Adrenal gland (tissue), 12 donors: Measurements from ENCODE around the gene DMD. TPM values are rescaled to one million over a fixed set of nuclear protein-coding genes. Genes with fewer than 3 reads are reported as not detected.

ENCODE experiments used
- DNase-seq, 7 donors: peaks; one replicate each; pipeline ENCODE4 v3.0.0-alpha.2; 2019 to 2020
- H3K27ac ChIP-seq, 5 donors: fragments of 200-600 bp; sonication (generic) in 4 of 5; 1 replicate in 3 of 5; 2 replicates in 2 of 5; pipeline versions ENCODE4 v1.5.1 to v1.8.0; 2016 to 2020; ENCODE audit warnings: mild to moderate bottlenecking in 1 of 5
- H3K27me3 ChIP-seq: fragments of 200-600 bp; 2 replicates; pipeline ENCODE4 v1.8.0; 2021
- H3K36me3 ChIP-seq, 2 donors: fragments of 200-600 bp; replicated peaks in 1 of 2; 1 replicate in 1 of 2; 2 replicates in 1 of 2; pipeline versions ENCODE4 v1.5.1 to v1.8.0; 2018 to 2022
- H3K4me1 ChIP-seq, 2 donors: fragments of 200-600 bp; replicated peaks in 1 of 2; 1 replicate in 1 of 2; 2 replicates in 1 of 2; pipeline versions ENCODE4 v1.5.1 to v1.8.0; 2018 to 2021
- H3K4me3 ChIP-seq, 4 donors: fragments of 200-600 bp; sonication (generic) in 3 of 4; one replicate each; pipeline ENCODE4 v1.5.1; 2016 to 2018
- H3K9me3 ChIP-seq, 3 donors: fragments of 200-600 bp; sonication (generic) in 1 of 3; replicated peaks in 1 of 3; 1 replicate in 2 of 3; 2 replicates in 1 of 3; pipeline versions ENCODE4 v1.5.1 to v1.8.0; 2016 to 2021
- POLR2A ChIP-seq, 2 donors: fragments of 450-650 bp; IDR thresholded peaks; one replicate each; pipeline ENCODE4 v1.6.1; 2017; ENCODE audit warnings: antibody characterized with exemption in 2 of 2, mild to moderate bottlenecking in 2 of 2, moderate library complexity in 1 of 2
- WGBS, 4 donors: extraction: QIAGEN DNeasy Blood & Tissue Kit in 2 of 4; methylation state at CpG; one replicate each; pipeline versions ENCODE4 v1.1.5 to v1.1.7; 2013 to 2017; 5-methylcytosine and 5-hydroxymethylcytosine counted together
- intact Hi-C, 2 donors: fragments of 100-400 bp; cut with DNase I; formaldehyde crosslinking; loops; one replicate each; pipeline versions ENCODE4 v1.14.1 to v1.15.0; 2022 to 2023
- polyA plus RNA-seq, 3 donors: library from polyadenylated mRNA; stranded (reverse); fragments of 200-250 nt in 2 of 3; fragments of 350-450 nt in 1 of 3; fragmentation: Illumina TruSeq in 1 of 3; extraction: RNeasy Lipid Tissue Mini Kit (QIAGEN cat#74804) in 1 of 3; gene quantifications; one replicate each; pipeline ENCODE4 v1.2.3, GENCODE V29; 2013 to 2014
- total RNA-seq, 9 donors: library from RNA; depleted of rRNA in 4 of 9; stranded (reverse); fragments of >200 nt in 4 of 9; fragments of 120-200 nt in 1 of 9; fragmentation: NEBNext Ultra II Directional in 1 of 9; extraction: Animal tissue kit (Norgen Biotek cat#: 25700) in 1 of 9; gene quantifications; one replicate each; pipeline versions ENCODE4 v1.1.0 to v1.2.4, GENCODE V29; 2013 to 2023
- TF ChIP-seq, protein P1 (sequence below), 6 experiments: fragments of 450-650 bp in 4 of 6; fragments of 200-600 bp in 2 of 6; sonication (generic) in 1 of 6; IDR thresholded peaks; 1 replicate in 5 of 6; 2 replicates in 1 of 6; pipeline versions ENCODE4 v1.5.1 to v1.8.0; 2016 to 2021; ENCODE audit warnings: antibody characterized with exemption in 6 of 6, mild to moderate bottlenecking in 2 of 6, moderate library complexity in 1 of 6
- donor health status: healthy with polysubstance abuse.
- donor health status: Bipolar disorder and iron deficiency.
- donor health status: DM: yes; HTN: yes; CAD: no.
- donor health status: DM: no; HTN: no; CAD: no.
- donor health status: DM: no; HTN: no; CAD: no.
- donor health status: DM: yes; HTN: yes; CAD: no.

Gene DMD
- total and polyA plus RNA-seq, 12 donors, result 14.6 to 89.7 (median 36.2) TPM

DNA sequence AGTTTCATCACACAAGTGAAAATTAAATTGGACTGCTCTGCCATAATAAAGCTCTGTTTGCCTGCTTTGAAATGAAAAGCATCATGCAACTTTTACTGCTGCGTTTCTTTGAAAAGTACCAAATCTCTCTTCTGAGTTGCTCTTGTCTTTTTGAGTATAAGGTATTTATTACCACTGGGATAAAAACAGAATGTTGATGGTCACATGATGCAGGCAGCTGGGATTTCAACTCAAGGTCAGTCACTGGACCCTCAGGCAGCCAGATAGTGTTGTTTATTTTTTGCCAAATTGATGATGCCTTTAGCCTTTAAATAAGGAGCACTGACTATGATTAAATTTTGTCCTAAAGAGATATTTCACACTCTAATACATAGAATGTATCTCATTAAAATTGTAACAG is 32.7 kb downstream of the DMD start:
- no peaks in the 10 kb centered on the region for H3K9me3 ChIP-seq
- intact Hi-C loops, result no loop called here
- WGBS, 4 donors, result 52 to 70% (median 59%) methylated on average over 1 of the region's 1 CpG
- no peak overlapping the region for H3K27ac ChIP-seq
- no peaks in the 10 kb centered on the region for H3K36me3 ChIP-seq
- no peak for DNase-seq
- no peaks in the 10 kb centered on the region for H3K4me1 ChIP-seq
- TF ChIP-seq POLR2A (IDR thresholded peaks at IDR 0.05), result no peak
- TF ChIP-seq, protein P1, sequence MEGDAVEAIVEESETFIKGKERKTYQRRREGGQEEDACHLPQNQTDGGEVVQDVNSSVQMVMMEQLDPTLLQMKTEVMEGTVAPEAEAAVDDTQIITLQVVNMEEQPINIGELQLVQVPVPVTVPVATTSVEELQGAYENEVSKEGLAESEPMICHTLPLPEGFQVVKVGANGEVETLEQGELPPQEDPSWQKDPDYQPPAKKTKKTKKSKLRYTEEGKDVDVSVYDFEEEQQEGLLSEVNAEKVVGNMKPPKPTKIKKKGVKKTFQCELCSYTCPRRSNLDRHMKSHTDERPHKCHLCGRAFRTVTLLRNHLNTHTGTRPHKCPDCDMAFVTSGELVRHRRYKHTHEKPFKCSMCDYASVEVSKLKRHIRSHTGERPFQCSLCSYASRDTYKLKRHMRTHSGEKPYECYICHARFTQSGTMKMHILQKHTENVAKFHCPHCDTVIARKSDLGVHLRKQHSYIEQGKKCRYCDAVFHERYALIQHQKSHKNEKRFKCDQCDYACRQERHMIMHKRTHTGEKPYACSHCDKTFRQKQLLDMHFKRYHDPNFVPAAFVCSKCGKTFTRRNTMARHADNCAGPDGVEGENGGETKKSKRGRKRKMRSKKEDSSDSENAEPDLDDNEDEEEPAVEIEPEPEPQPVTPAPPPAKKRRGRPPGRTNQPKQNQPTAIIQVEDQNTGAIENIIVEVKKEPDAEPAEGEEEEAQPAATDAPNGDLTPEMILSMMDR (IDR thresholded peaks at IDR 0.05), result no peak
- no peaks in the 10 kb centered on the region for H3K27me3 ChIP-seq
- no peak overlapping the region for H3K4me3 ChIP-seq

DNA sequence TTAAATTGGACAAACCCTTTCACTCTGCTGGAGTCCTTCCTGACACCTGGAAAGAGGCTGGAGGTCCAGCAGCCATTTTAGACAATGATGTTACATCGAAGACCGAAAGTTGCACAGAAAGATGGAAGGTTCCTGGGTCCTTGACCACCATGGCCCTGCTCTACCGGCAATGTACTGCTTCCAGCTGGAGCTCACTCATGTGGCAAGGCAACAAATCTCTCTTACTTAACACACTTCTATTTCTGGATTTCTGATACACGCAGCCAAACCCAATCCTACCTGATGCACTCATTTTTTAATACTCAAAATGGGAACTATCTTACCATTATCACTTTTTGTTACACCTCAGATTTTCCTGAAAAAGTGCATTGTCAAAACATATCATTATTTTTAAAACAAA is 33.1 kb downstream of the DMD start:
- Histone ChIP-seq H3K9me3 (no peaks in the 10 kb centered on the region), H3K36me3 (no peaks in the 10 kb centered on the region), H3K4me3 (no peak overlapping the region), H3K27ac (no peak overlapping the region), H3K27me3 (no peaks in the 10 kb centered on the region), H3K4me1 (no peaks in the 10 kb centered on the region)
- 89 to 95% (median 92%) methylated on average over 4 of the region's 4 CpGs for WGBS, 4 donors
- TF ChIP-seq POLR2A (IDR thresholded peaks at IDR 0.05), result no peak
- TF ChIP-seq, protein P1 (IDR thresholded peaks at IDR 0.05), result no peak
- DNase-seq, result no peak
- intact Hi-C loops, result no loop called here

DNA sequence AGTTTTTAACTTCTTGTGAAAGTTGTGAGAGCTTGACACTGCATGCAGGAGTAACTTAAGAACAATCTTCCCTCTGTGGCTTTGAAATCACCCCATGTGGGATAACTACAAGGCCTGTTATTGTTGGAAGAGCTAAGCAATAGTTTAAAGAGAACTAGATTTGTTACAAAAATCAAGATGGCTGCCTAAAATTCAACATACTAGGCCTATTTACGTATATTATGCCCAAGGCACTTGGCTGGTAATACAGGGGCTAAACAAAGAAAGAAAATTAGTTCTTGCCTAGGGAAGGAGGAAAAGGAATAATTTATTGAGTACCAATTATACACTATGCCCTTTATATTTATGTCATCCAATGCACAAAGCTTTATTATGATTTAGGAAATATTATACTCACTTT is 36.1 kb downstream of the DMD start:
- no peak for DNase-seq
- no peak overlapping the region for H3K27ac ChIP-seq
- no peak overlapping the region for H3K4me3 ChIP-seq
- no peaks in the 10 kb centered on the region for H3K27me3 ChIP-seq
- H3K36me3 ChIP-seq, result no peaks in the 10 kb centered on the region
- no peak for TF ChIP-seq POLR2A (IDR thresholded peaks at IDR 0.05)
- TF ChIP-seq, protein P1 (IDR thresholded peaks at IDR 0.05), result no peak
- no peaks in the 10 kb centered on the region for H3K4me1 ChIP-seq
- 82 to 91% (median 83%) methylated on average over 1 of the region's 1 CpG for WGBS, 4 donors
- intact Hi-C loops, result no loop called here
- H3K9me3 ChIP-seq, result no peaks in the 10 kb centered on the region

DNA sequence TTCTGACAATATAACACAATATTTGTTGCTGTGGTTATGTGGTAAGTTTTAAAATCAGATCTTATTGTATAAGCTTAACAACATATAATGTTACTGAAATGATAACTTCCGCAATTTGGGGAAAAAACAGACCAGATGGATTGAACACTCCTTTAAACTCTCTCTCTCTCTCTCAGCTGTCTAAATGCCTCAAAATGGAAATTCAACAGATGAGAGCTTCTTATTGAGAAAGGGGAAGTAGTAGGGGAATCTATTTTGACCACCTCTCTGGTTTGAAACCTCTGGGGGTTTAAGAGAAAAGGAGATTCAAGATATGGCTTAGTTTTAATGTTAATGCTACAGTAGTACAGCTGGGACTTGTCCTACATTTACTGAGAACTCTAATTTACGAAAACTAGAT is 40.3 kb downstream of the DMD start:
- 66 to 92% (median 79%) methylated on average over 2 of the region's 2 CpGs for WGBS, 4 donors
- no peaks in the 10 kb centered on the region for H3K4me1 ChIP-seq
- no peak overlapping the region for H3K4me3 ChIP-seq
- H3K27me3 ChIP-seq, result no peaks in the 10 kb centered on the region
- intact Hi-C loops, result no loop called here
- H3K27ac ChIP-seq, result no peak overlapping the region
- TF ChIP-seq, protein P1 (IDR thresholded peaks at IDR 0.05), result no peak
- TF ChIP-seq POLR2A (IDR thresholded peaks at IDR 0.05), result no peak
- H3K36me3 ChIP-seq, result no peaks in the 10 kb centered on the region
- no peak for DNase-seq
- no peaks in the 10 kb centered on the region for H3K9me3 ChIP-seq
